Measurements from ENCODE around the gene ACOT4.

Gene ACOT4

GRCh38 chr14:73613419-73613963, 21.8 kb downstream of the ACOT4 start:
- no peak for TF ChIP-seq ZFX (IDR thresholded peaks at IDR 0.05)
- no peak for TF ChIP-seq CTCF (conservative IDR thresholded peaks at IDR 0.05)
- H3K27ac ChIP-seq = no peak overlapping the region

- TF ChIP-seq CTCF (conservative IDR thresholded peaks at IDR 0.05) = no peak
- TF ChIP-seq ZFX (IDR thresholded peaks at IDR 0.05) = no peak
- no peak overlapping the region for H3K27ac ChIP-seq
Observed at GRCh38 chr14:73616831-73617230, 25.2 kb downstream of the ACOT4 start.

GRCh38 chr14:73619524-73619923, 27.9 kb downstream of the ACOT4 start:
- no peak overlapping the region for H3K27ac ChIP-seq
- no peak for TF ChIP-seq ZFX (IDR thresholded peaks at IDR 0.05)
- TF ChIP-seq CTCF (conservative IDR thresholded peaks at IDR 0.05) = no peak

GRCh38 chr14:73620268-73620667, 28.6 kb downstream of the ACOT4 start:
- no peak overlapping the region for H3K27ac ChIP-seq
- TF ChIP-seq CTCF (conservative IDR thresholded peaks at IDR 0.05) = no peak
- TF ChIP-seq ZFX (IDR thresholded peaks at IDR 0.05) = no peak

GRCh38 chr14:73623504-73624054, 31.9 kb downstream of the ACOT4 start:
- TF ChIP-seq CTCF (conservative IDR thresholded peaks at IDR 0.05) (no peak), ZFX (IDR thresholded peaks at IDR 0.05) (no peak)
- no peak overlapping the region for H3K27ac ChIP-seq

GRCh38 chr14:73625706-73626105, 34.0 kb downstream of the ACOT4 start:
- TF ChIP-seq CTCF (conservative IDR thresholded peaks at IDR 0.05) = no peak
- no peak for TF ChIP-seq ZFX (IDR thresholded peaks at IDR 0.05)
- H3K27ac ChIP-seq = no peak overlapping the region

- H3K27ac ChIP-seq = no peak overlapping the region
- no peak for TF ChIP-seq ZFX (IDR thresholded peaks at IDR 0.05)
- TF ChIP-seq CTCF (conservative IDR thresholded peaks at IDR 0.05) = no peak
Observed at GRCh38 chr14:73627151-73627558, 35.5 kb downstream of the ACOT4 start.
